ENCODE results near the gene OR5M3.

Gene OR5M3

GRCh38 chr11:56473252-56473651 is at the start of gene OR5M3:
OR5M3 (minus strand) TSS chr11:56473352; CDS start chr11:56470497, 2,855 bp downstream.
- DNase-seq: no peak

- DNase-seq: no peak
Observed at GRCh38 chr11:56522008-56522407, 48.9 kb upstream of the OR5M3 start.

GRCh38 chr11:56513280-56513679 is 40.1 kb upstream of the OR5M3 start:
- no peak for DNase-seq

- DNase-seq: no peak
Observed at GRCh38 chr11:56509439-56509838, 36.3 kb upstream of the OR5M3 start.

GRCh38 chr11:56497010-56497409 is 23.9 kb upstream of the OR5M3 start:
- DNase-seq: no peak

- no peak for DNase-seq
Observed at GRCh38 chr11:56495117-56495516, 22.0 kb upstream of the OR5M3 start.

GRCh38 chr11:56491270-56491669 is 18.1 kb upstream of the OR5M3 start, which contains the start of gene OR5M8:
OR5M8 (minus strand) TSS chr11:56491370; CDS start chr11:56491370, 0 bp downstream.
- DNase-seq: no peak

GRCh38 chr11:56486801-56487200 is 13.6 kb upstream of the OR5M3 start:
- no peak for DNase-seq

GRCh38 chr11:56474729-56475235 is 1.6 kb upstream of the OR5M3 start:
- no peak for DNase-seq

GRCh38 chr11:56457076-56457475 is 16.1 kb downstream of the OR5M3 start:
- no peak for DNase-seq

- DNase-seq: no peak
Observed at GRCh38 chr11:56453521-56453920, 19.6 kb downstream of the OR5M3 start.
